OCI-LY7 (cell line): ENCODE measurements around the gene RTN4IP1. TPM values are rescaled to one million over a fixed set of nuclear protein-coding genes. Genes with fewer than 3 reads are reported as not detected.

Experiments
- BruUV-seq: library from RNA; stranded (reverse); fragments of 400-500 nt; replicated peaks from 2 replicates; lab custom pipeline; 2021; lab: Mats Ljungman, UMichigan
- CTCF ChIA-PET: fragments of 300-600 bp; sonication (Branson Sonifier 250); formaldehyde crosslinking; loops from one replicate; lab custom pipeline; 2022; ENCODE audit warnings: antibody characterized with exemption; ENCODE audit not compliant: unreplicated experiment; lab: Charles Lee
- POLR2A ChIA-PET: fragments of 300-600 bp; sonication (Branson Sonifier 250); formaldehyde crosslinking; loops from one replicate; lab custom pipeline; 2022; ENCODE audit warnings: antibody characterized with exemption; lab: Charles Lee
- DNase-seq: peaks from one replicate; pipeline ENCODE4 v3.0.0-alpha.2; 2015; ENCODE audit warnings: low spot score
- H2AFZ ChIP-seq: fragments of 200-600 bp; sonication (generic), shearing (Covaris generic); 2 replicates; pipeline ENCODE4 v1.6.1; 2014; ENCODE audit warnings: mild to moderate bottlenecking, antibody characterized with exemption, low read length, moderate library complexity
- H3K27ac ChIP-seq: fragments of 200-600 bp; sonication (generic); 2 replicates; pipeline ENCODE4 v1.5.1; 2014; ENCODE audit warnings: mixed run types, low read depth, mild to moderate bottlenecking, moderate library complexity, low read length, inconsistent platforms; ENCODE audit not compliant: poor library complexity, severe bottlenecking
- H3K36me3 ChIP-seq: fragments of 200-600 bp; sonication (generic); 2 replicates; pipeline ENCODE4 v1.6.1; 2014; ENCODE audit warnings: mild to moderate bottlenecking, antibody characterized with exemption, low read length, moderate library complexity, mixed read lengths; ENCODE audit not compliant: insufficient read depth
- H3K4me1 ChIP-seq: fragments of 200-600 bp; sonication (generic); 2 replicates; pipeline ENCODE4 v1.5.1; 2014; ENCODE audit warnings: mild to moderate bottlenecking, low read length; ENCODE audit not compliant: insufficient read depth, poor library complexity, severe bottlenecking
- H3K4me2 ChIP-seq: fragments of 200-600 bp; sonication (generic); 2 replicates; pipeline ENCODE4 v1.6.1; 2014; ENCODE audit warnings: mild to moderate bottlenecking, low read length
- H3K4me3 ChIP-seq: fragments of 200-600 bp; sonication (generic); 2 replicates; pipeline ENCODE4 v1.5.1; 2014; ENCODE audit warnings: mild to moderate bottlenecking, low read depth, low read length; ENCODE audit not compliant: poor library complexity, severe bottlenecking
- H3K79me2 ChIP-seq: fragments of 200-600 bp; sonication (generic); 2 replicates; pipeline ENCODE4 v1.6.1; 2016; ENCODE audit warnings: low read depth, mild to moderate bottlenecking, low read length, moderate library complexity, mixed read lengths; ENCODE audit not compliant: insufficient read depth
- H3K9me2 ChIP-seq: fragments of 200-600 bp; sonication (generic); 2 replicates; pipeline ENCODE4 v1.6.1; 2016; ENCODE audit warnings: mild to moderate bottlenecking, low read length, mixed read lengths; ENCODE audit not compliant: insufficient read depth
- H3K9me3 ChIP-seq: fragments of 200-600 bp; sonication (generic); 2 replicates; pipeline ENCODE4 v1.6.1; 2014; ENCODE audit warnings: mild to moderate bottlenecking, mixed run types, low read length, mixed read lengths
- H4K20me1 ChIP-seq: fragments of 200-600 bp; sonication (generic); 2 replicates; pipeline ENCODE4 v1.6.1; 2014; ENCODE audit warnings: mild to moderate bottlenecking, antibody characterized with exemption, low read length, moderate library complexity, mixed read lengths; ENCODE audit not compliant: insufficient read depth
- CTCF ChIP-seq: fragments of 200-600 bp; sonication (generic); conservative IDR thresholded peaks from 2 replicates; pipeline ENCODE4 v1.5.1; 2014; ENCODE audit warnings: mild to moderate bottlenecking, antibody characterized with exemption, low read length, moderate library complexity, mixed read lengths
- EZH2phosphoT487 ChIP-seq: fragments of 200-600 bp; sonication (generic); IDR thresholded peaks from 2 replicates; pipeline ENCODE4 v1.6.1; 2018; ENCODE audit warnings: low read depth, borderline replicate concordance, mild to moderate bottlenecking, mixed run types, antibody characterized with exemption, low read length, moderate library complexity, mixed read lengths
- intact Hi-C: fragments of 100-400 bp; cut with micrococcal nuclease; formaldehyde crosslinking; loops from one replicate; pipeline ENCODE4 v1.10.0; 2022; ENCODE audit not compliant: unreplicated experiment
- total RNA-seq, 2 experiments: library from RNA; depleted of rRNA in 1 of 2; stranded (reverse); fragments of >200 nt in 1 of 2; shearing (Covaris generic) in 1 of 2; gene quantifications; 2 replicates each; pipeline ENCODE4 v1.2.3, GENCODE V29; 2014 to 2022

RTN4IP1 gene
- total RNA-seq, 2 experiments from 2014 or later = 25.2 to 51.4 TPM

GRCh38 chr6:106614592-106615257 is 14.6 kb downstream of the RTN4IP1 start:
- H3K4me1 ChIP-seq = peaks cover 84% of the 10 kb centered on the region
- no TSS peak for BruUV-seq
- H3K9me2 ChIP-seq = no peaks in the 10 kb centered on the region; the same call in 1 of the 2 replicates
- peak; percentile 75 for DNase-seq
- POLR2A ChIA-PET = interaction anchor here (0.7 to 14.6 kb wide), 14 partner anchors 11 to 362 kb away, joined by 3 to 295 read pairs (median 4); partner anchors contain the start of genes QRSL1 and RTN4IP1
- H4K20me1 ChIP-seq = no peaks in the 10 kb centered on the region
- CTCF ChIA-PET = interaction anchor here (1.3 kb wide), 1 partner anchor 23 kb away, joined by 6 read pairs; no protein-coding TSS in a partner anchor
- H3K27ac ChIP-seq = peak overlapping the region; percentile 85
- peak overlapping the region; percentile 75 for H3K4me2 ChIP-seq
- no peaks in the 10 kb centered on the region for H3K9me3 ChIP-seq
- H2AFZ ChIP-seq = peak overlapping the region; percentile 34; the same call in 1 of the 2 replicates
- peak overlapping the region; percentile 47 for H3K4me3 ChIP-seq
- intact Hi-C loops = loop anchor here (5.0 kb wide), 1 partner anchor 53 kb away; no protein-coding TSS in a partner anchor
- peaks cover 48% of the 10 kb centered on the region; the same call in 1 of the 2 replicates for H3K79me2 ChIP-seq
- H3K36me3 ChIP-seq = peaks cover 90% of the 10 kb centered on the region
- TF ChIP-seq CTCF (no peak), EZH2phosphoT487 (no peak)

GRCh38 chr6:106614166-106614565 is 15.1 kb downstream of the RTN4IP1 start:
- Histone ChIP-seq H3K9me2 (no peaks in the 10 kb centered on the region; the same call in 1 of the 2 replicates), H2AFZ (peak overlapping the region; percentile 34; the same call in 1 of the 2 replicates), H3K4me3 (peak overlapping the region; percentile 47), H3K79me2 (peaks cover 48% of the 10 kb centered on the region; the same call in 1 of the 2 replicates), H4K20me1 (no peaks in the 10 kb centered on the region), H3K36me3 (peaks cover 92% of the 10 kb centered on the region), H3K9me3 (no peaks in the 10 kb centered on the region), H3K4me1 (peaks cover 88% of the 10 kb centered on the region), H3K4me2 (peak overlapping the region; percentile 75), H3K27ac (peak overlapping the region; percentile 85)
- TF ChIP-seq EZH2phosphoT487 (no peak), CTCF (no peak)
- ChIA-PET POLR2A (interaction anchor here (0.7 to 14.6 kb wide), 12 partner anchors 11 to 363 kb away, joined by 3 to 295 read pairs (median 5); partner anchors contain the start of genes QRSL1 and RTN4IP1), CTCF (interaction anchor here (1.3 kb wide), 1 partner anchor 23 kb away, joined by 6 read pairs; no protein-coding TSS in a partner anchor)
- DNase-seq = no peak
- no TSS peak for BruUV-seq
- intact Hi-C loops = loop anchor here (5.0 kb wide), 1 partner anchor 53 kb away; no protein-coding TSS in a partner anchor
